ENCODE data around the gene SEMA7A. TPM values are rescaled to one million over a fixed set of nuclear protein-coding genes. Genes with fewer than 3 reads are reported as not detected.

SEMA7A gene
- total and polyA plus RNA-seq, 3 donors from 2014 or later, result 80.7 to 220 (median 217) TPM

GRCh38 chr15:74373731-74374647 is 59.8 kb downstream of the SEMA7A start:
- Histone ChIP-seq H3K4me1 (peaks cover 33% of the 10 kb centered on the region), H3K27ac (peak overlapping the region; percentile 58 to 80), H3K27me3 (no peaks in the 10 kb centered on the region), H3K9me3 (no peaks in the 10 kb centered on the region), H3K36me3 (ENCODE audit: low read depth, missing control alignments) (no peaks in the 10 kb centered on the region), H3K4me3 (peak overlapping the region; percentile 42 to 63)
- TF ChIP-seq POLR2A (IDR thresholded peaks at IDR 0.05), result no peak
- TF ChIP-seq, protein P1, sequence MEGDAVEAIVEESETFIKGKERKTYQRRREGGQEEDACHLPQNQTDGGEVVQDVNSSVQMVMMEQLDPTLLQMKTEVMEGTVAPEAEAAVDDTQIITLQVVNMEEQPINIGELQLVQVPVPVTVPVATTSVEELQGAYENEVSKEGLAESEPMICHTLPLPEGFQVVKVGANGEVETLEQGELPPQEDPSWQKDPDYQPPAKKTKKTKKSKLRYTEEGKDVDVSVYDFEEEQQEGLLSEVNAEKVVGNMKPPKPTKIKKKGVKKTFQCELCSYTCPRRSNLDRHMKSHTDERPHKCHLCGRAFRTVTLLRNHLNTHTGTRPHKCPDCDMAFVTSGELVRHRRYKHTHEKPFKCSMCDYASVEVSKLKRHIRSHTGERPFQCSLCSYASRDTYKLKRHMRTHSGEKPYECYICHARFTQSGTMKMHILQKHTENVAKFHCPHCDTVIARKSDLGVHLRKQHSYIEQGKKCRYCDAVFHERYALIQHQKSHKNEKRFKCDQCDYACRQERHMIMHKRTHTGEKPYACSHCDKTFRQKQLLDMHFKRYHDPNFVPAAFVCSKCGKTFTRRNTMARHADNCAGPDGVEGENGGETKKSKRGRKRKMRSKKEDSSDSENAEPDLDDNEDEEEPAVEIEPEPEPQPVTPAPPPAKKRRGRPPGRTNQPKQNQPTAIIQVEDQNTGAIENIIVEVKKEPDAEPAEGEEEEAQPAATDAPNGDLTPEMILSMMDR (IDR thresholded peaks at IDR 0.05), result peak; percentile 71 to 86 (median 79)
- 1% methylated on average over 26 to 62 of the region's 62 CpGs for WGBS, 2 donors
- intact Hi-C loops (cut with DNase I; ENCODE audit: low total_unique reads), result loop anchor here (5.0 to 10.0 kb wide), 2 partner anchors 251 to 393 kb away; no protein-coding TSS in a partner anchor
- peak; percentile 96 for DNase-seq

- TF ChIP-seq, protein P1 (IDR thresholded peaks at IDR 0.05), result no peak
- no peak for TF ChIP-seq POLR2A (IDR thresholded peaks at IDR 0.05)
- Histone ChIP-seq H3K4me1 (peaks cover 38% of the 10 kb centered on the region), H3K4me3 (no peak overlapping the region), H3K27me3 (no peaks in the 10 kb centered on the region), H3K27ac (peak overlapping the region; percentile 58 to 80), H3K36me3 (ENCODE audit: low read depth, missing control alignments) (no peaks in the 10 kb centered on the region), H3K9me3 (no peaks in the 10 kb centered on the region)
- no peak for DNase-seq
- intact Hi-C loops (cut with DNase I; ENCODE audit: low total_unique reads), result loop anchor here (5.0 to 10.0 kb wide), 2 partner anchors 252 to 394 kb away; no protein-coding TSS in a partner anchor
- WGBS, 2 donors, result 34 to 37% methylated on average over 13 of the region's 13 CpGs
Observed at GRCh38 chr15:74373056-74373650, 60.6 kb downstream of the SEMA7A start.

DNA sequence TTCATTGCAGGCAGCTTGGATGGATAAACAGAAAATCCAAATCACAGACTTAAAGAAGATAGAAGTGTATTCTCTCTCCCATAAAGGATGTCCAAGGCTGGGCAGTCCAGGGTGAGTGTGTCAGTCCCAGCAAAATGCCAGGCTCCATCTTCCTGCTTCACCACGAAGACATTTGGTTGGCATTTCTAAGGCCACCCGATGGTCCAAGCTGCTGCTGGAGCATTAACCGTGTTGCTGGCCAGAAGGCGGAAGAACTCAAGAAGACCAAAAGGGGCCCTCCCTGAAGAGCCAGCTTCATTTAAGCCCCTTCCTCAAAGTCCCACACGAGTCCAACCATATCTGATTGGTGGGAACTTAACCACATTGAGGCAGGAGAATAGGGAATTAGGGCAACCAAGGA is 63.3 kb downstream of the SEMA7A start:
- TF ChIP-seq, protein P1 (IDR thresholded peaks at IDR 0.05), result no peak
- TF ChIP-seq POLR2A (IDR thresholded peaks at IDR 0.05), result no peak
- H3K27me3 ChIP-seq, result no peaks in the 10 kb centered on the region
- no peaks in the 10 kb centered on the region for H3K9me3 ChIP-seq
- peaks cover 43% of the 10 kb centered on the region for H3K4me1 ChIP-seq
- 92 to 95% methylated on average over 5 of the region's 5 CpGs for WGBS, 2 donors
- intact Hi-C loops (cut with DNase I; ENCODE audit: low total_unique reads), result loop anchor here (5.0 to 10.0 kb wide), 2 partner anchors 254 to 397 kb away; no protein-coding TSS in a partner anchor
- H3K36me3 ChIP-seq (ENCODE audit: low read depth, missing control alignments), result no peaks in the 10 kb centered on the region
- peak overlapping the region in 1 of 2 donors; percentile 94 for H3K27ac ChIP-seq
- H3K4me3 ChIP-seq, result no peak overlapping the region
- DNase-seq, result no peak

- no peaks in the 10 kb centered on the region for H3K36me3 ChIP-seq (ENCODE audit: low read depth, missing control alignments)
- no peak for DNase-seq
- TF ChIP-seq, protein P1 (IDR thresholded peaks at IDR 0.05), result no peak
- TF ChIP-seq POLR2A (IDR thresholded peaks at IDR 0.05), result no peak
- intact Hi-C loops (cut with DNase I; ENCODE audit: low total_unique reads), result loop anchor here (5.0 to 10.0 kb wide), 2 partner anchors 255 to 398 kb away; no protein-coding TSS in a partner anchor
- H3K27ac ChIP-seq, result peak overlapping the region; percentile 49 to 94
- H3K9me3 ChIP-seq, result no peaks in the 10 kb centered on the region
- 94 to 96% methylated on average over 2 of the region's 2 CpGs for WGBS, 2 donors
- H3K4me1 ChIP-seq, result peaks cover 43% of the 10 kb centered on the region
- H3K4me3 ChIP-seq, result no peak overlapping the region
- H3K27me3 ChIP-seq, result no peaks in the 10 kb centered on the region
Observed at GRCh38 chr15:74369756-74370155, 64.0 kb downstream of the SEMA7A start.
